OCI-LY1 (cell line): ENCODE data around the gene RPL19.

ENCODE experiments used
- H2AFZ ChIP-seq: fragments of 200-600 bp; sonication (generic), shearing (Covaris generic); 2 replicates; pipeline ENCODE4 v1.6.0; 2014; ENCODE audit warnings: antibody characterized with exemption, mild to moderate bottlenecking, low read length
- H3F3A ChIP-seq: fragments of 200-600 bp; sonication (generic), shearing (Covaris generic); 2 replicates; pipeline ENCODE4 v1.6.0; 2014; ENCODE audit warnings: mild to moderate bottlenecking, antibody characterized with exemption, low read length, moderate library complexity; ENCODE audit not compliant: insufficient read depth
- H3K27ac ChIP-seq: fragments of 200-600 bp; sonication (generic); 2 replicates; pipeline ENCODE4 v1.5.1; 2014; ENCODE audit warnings: low read length, mixed run types, mild to moderate bottlenecking, low read depth; ENCODE audit not compliant: poor library complexity, severe bottlenecking
- H3K27me3 ChIP-seq: fragments of 200-600 bp; sonication (generic); 2 replicates; pipeline ENCODE4 v1.6.0; 2014; ENCODE audit warnings: antibody characterized with exemption, mild to moderate bottlenecking, low read length, moderate library complexity; ENCODE audit not compliant: insufficient read depth
- H3K36me3 ChIP-seq: fragments of 200-600 bp; sonication (generic); 2 replicates; pipeline ENCODE4 v1.6.1; 2014; ENCODE audit warnings: mild to moderate bottlenecking, antibody characterized with exemption, low read length, moderate library complexity, mixed read lengths; ENCODE audit not compliant: insufficient read depth
- H3K4me1 ChIP-seq: fragments of 200-600 bp; sonication (generic); 2 replicates; pipeline ENCODE4 v1.5.1; 2014; ENCODE audit warnings: mild to moderate bottlenecking, low read length, moderate library complexity; ENCODE audit not compliant: insufficient read depth, severe bottlenecking
- H3K4me2 ChIP-seq: fragments of 200-600 bp; sonication (generic), shearing (Covaris generic); 2 replicates; pipeline ENCODE4 v1.6.1; 2014; ENCODE audit warnings: low read length
- H3K4me3 ChIP-seq: fragments of 200-600 bp; sonication (generic); 2 replicates; pipeline ENCODE4 v1.5.1; 2014; ENCODE audit warnings: low read length, low read depth, mild to moderate bottlenecking, mixed read lengths; ENCODE audit not compliant: poor library complexity, severe bottlenecking
- H3K79me2 ChIP-seq: fragments of 200-600 bp; shearing (Covaris generic); 2 replicates; pipeline ENCODE4 v1.6.1; 2016; ENCODE audit warnings: mixed run types, low read length, mixed read lengths; ENCODE audit not compliant: insufficient read depth
- H3K9ac ChIP-seq: fragments of 200-600 bp; sonication (generic), shearing (Covaris generic); 2 replicates; pipeline ENCODE4 v1.6.1; 2014; ENCODE audit warnings: mild to moderate bottlenecking, low read length, mixed read lengths
- H3K9me2 ChIP-seq: fragments of 200-600 bp; sonication (generic), shearing (Covaris generic); 2 replicates; pipeline ENCODE4 v1.6.1; 2014; ENCODE audit warnings: low read depth, mild to moderate bottlenecking, low read length, mixed read lengths
- H3K9me3 ChIP-seq: fragments of 200-600 bp; shearing (Covaris generic); 2 replicates; pipeline ENCODE4 v1.6.1; 2014; ENCODE audit warnings: low read length, mixed read lengths
- H4K20me1 ChIP-seq: fragments of 200-600 bp; sonication (generic), shearing (Covaris generic); 2 replicates; pipeline ENCODE4 v1.6.0; 2016; ENCODE audit warnings: mild to moderate bottlenecking, low read length; ENCODE audit not compliant: insufficient read depth
- CTCF ChIP-seq: fragments of 200-600 bp; sonication (generic), shearing (Covaris generic); IDR thresholded peaks from 2 replicates; pipeline ENCODE4 v1.5.1; 2017; ENCODE audit warnings: mild to moderate bottlenecking, antibody characterized with exemption, low read length, moderate library complexity, mixed read lengths
- EZH2 ChIP-seq: fragments of 200-600 bp; sonication (generic), shearing (Covaris generic); IDR thresholded peaks from 2 replicates; pipeline ENCODE4 v1.8.0; 2017; ENCODE audit warnings: borderline replicate concordance, mixed run types, mild to moderate bottlenecking, antibody characterized with exemption, low read length, moderate library complexity, mixed read lengths

Gene RPL19

GRCh38 chr17:39204245-39204644 lies 4.2 kb downstream of the RPL19 start:
- Histone ChIP-seq H3K4me2 (no peak overlapping the region), H3K9ac (no peak overlapping the region), H3K4me1 (peaks cover 50% of the 10 kb centered on the region), H3K9me3 (no peaks in the 10 kb centered on the region), H3K36me3 (peaks cover 49% of the 10 kb centered on the region), H3K4me3 (no peak overlapping the region), H4K20me1 (no peaks in the 10 kb centered on the region), H3K27me3 (no peaks in the 10 kb centered on the region), H3K79me2 (peaks cover 12% of the 10 kb centered on the region), H3K9me2 (no peaks in the 10 kb centered on the region), H3K27ac (no peak overlapping the region), H3F3A (peaks cover 23% of the 10 kb centered on the region), H2AFZ (no peak overlapping the region)
- TF ChIP-seq EZH2 (no peak), CTCF (no peak)

GRCh38 chr17:39205112-39205526 lies 5.0 kb downstream of the RPL19 start:
- Histone ChIP-seq H3K27ac (peak overlapping the region; percentile 35), H3F3A (peaks cover 23% of the 10 kb centered on the region), H3K79me2 (peaks cover 12% of the 10 kb centered on the region), H3K4me2 (no peak overlapping the region), H3K9ac (no peak overlapping the region), H4K20me1 (no peaks in the 10 kb centered on the region), H2AFZ (no peak overlapping the region), H3K4me1 (peaks cover 55% of the 10 kb centered on the region), H3K9me3 (no peaks in the 10 kb centered on the region), H3K9me2 (no peaks in the 10 kb centered on the region), H3K36me3 (peaks cover 49% of the 10 kb centered on the region), H3K27me3 (0 out of 2 replicates have a peak, but pooled peaks cover 2% of the 10 kb centered on the region), H3K4me3 (no peak overlapping the region)
- TF ChIP-seq EZH2: no peak
- TF ChIP-seq CTCF: no peak

- H3K9ac ChIP-seq: peak overlapping the region; percentile 35; the same call in 1 of the 2 replicates
- H3F3A ChIP-seq: peaks cover 17% of the 10 kb centered on the region
- H4K20me1 ChIP-seq: no peaks in the 10 kb centered on the region
- no peaks in the 10 kb centered on the region for H3K9me3 ChIP-seq
- H3K4me2 ChIP-seq: peak overlapping the region; percentile 37
- no peaks in the 10 kb centered on the region for H3K79me2 ChIP-seq
- TF ChIP-seq CTCF (no peak), EZH2 (no peak)
- H2AFZ ChIP-seq: no peak overlapping the region
- peaks cover 33% of the 10 kb centered on the region for H3K4me1 ChIP-seq
- peaks cover 22% of the 10 kb centered on the region for H3K36me3 ChIP-seq
- peak overlapping the region; percentile 71 for H3K27ac ChIP-seq
- H3K27me3 ChIP-seq: peaks cover 12% of the 10 kb centered on the region
- peak overlapping the region; percentile 4 for H3K4me3 ChIP-seq
- H3K9me2 ChIP-seq: no peaks in the 10 kb centered on the region
These were observed 8.1 kb downstream of the RPL19 start for GRCh38 chr17:39208136-39208535.
